Measurements from ENCODE around the gene DAG1.

The DAG1 gene

GRCh38 chr3:49556500-49557275, 86.6 kb downstream of the DAG1 start:
- no peak for DNase-seq

DNA sequence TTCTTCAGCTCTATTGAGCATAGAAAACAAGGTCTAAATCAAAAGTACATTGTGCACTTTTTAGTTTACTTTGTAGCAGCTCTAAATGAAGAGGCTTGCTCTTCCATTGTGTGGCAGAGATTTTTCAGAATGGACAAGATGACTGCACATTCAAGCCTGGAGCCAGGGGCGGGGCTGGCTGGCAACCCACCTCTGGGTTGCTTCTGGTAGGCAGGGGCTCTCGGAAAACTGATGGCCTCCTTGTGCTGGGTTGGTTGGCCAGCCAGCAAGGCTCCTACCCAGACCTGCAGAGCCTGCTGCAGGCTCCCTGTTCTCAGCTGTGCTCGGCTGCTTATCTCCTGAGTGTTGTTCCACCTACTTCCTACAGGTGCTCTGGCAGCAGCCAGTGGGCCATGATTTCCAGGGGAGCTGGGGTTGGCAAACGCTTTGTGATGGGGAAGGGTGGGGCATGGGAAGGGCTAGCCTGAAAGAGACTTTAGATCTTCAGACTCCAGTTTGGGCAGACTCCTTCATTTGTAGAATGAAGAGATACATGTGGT, 93.0 kb downstream of the DAG1 start:
- no peak for DNase-seq

DNA sequence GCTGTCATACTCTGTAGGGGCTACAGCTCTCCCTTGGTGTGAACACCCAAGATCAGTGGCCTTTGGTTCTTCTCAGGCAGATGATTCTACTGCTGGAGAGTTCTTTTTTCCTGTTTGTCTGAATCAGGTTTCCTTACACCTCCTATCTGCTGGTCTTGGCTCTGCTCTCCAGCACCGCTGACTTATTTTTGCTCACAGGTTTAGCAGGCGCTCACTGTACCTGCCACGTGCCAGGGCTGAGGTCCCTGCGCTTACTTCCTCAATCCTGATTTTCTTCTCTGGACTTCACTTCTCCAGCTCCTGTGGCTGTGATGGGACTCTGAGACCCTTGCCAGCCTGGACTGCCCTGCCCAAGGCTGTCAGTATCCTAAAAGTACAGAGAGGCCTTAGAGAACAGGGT, 93.7 kb downstream of the DAG1 start:
- DNase-seq: no peak

GRCh38 chr3:49566312-49566711, 96.2 kb downstream of the DAG1 start:
- DNase-seq: no peak

- no peak for DNase-seq
Observed at GRCh38 chr3:49567406-49567805, 97.3 kb downstream of the DAG1 start.

GRCh38 chr3:49568965-49569364, 98.9 kb downstream of the DAG1 start:
- DNase-seq: no peak

DNA sequence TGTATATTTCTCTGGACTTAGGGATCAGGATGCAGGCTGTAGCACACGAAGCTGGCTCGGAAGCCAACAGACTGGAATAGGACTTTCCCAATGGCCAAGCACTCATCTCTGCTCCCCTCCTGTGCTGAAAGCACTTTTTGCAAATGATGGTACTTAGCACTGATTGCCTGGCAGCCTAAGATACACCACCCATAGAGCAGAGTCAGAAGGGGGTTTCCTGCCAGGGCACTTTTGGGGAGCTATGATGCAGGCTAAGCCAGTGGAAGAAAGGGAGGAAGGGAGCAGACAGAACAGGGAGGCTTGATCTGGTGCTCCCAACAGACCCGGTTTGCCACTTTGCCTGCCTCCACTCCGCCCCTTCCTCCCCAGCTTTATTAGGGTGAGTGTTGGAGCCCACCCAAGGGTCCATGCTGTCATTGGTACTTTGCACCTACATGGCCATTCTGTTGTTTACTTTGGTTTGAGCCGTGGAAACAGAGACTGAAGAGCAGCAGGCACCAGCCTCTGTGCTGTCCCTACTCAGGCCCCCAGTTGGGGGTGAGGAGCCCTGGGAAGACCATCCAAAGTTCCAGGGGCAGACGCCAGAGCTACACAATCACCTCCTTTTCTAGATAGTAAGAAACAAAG, 100.1 kb downstream of the DAG1 start:
- DNase-seq: no peak

- no peak for DNase-seq
Observed at GRCh38 chr3:49582177-49582576, 112.1 kb downstream of the DAG1 start.
